GM08714 (cell line): ENCODE data around the gene RNASEH1.

Experiments
- H3K4me3 ChIP-seq: fragments of 200-500 bp; sonication (Bioruptor generic); 2 replicates; pipeline ENCODE4 v1.5.1; 2014; ENCODE audit warnings: mild to moderate bottlenecking, low read length, inconsistent platforms
- ZNF274 ChIP-seq: IDR thresholded peaks from 2 replicates; pipeline ENCODE4 v1.6.1; 2012; ENCODE audit warnings: mild to moderate bottlenecking, low read depth, low read length

The RNASEH1 gene

DNA sequence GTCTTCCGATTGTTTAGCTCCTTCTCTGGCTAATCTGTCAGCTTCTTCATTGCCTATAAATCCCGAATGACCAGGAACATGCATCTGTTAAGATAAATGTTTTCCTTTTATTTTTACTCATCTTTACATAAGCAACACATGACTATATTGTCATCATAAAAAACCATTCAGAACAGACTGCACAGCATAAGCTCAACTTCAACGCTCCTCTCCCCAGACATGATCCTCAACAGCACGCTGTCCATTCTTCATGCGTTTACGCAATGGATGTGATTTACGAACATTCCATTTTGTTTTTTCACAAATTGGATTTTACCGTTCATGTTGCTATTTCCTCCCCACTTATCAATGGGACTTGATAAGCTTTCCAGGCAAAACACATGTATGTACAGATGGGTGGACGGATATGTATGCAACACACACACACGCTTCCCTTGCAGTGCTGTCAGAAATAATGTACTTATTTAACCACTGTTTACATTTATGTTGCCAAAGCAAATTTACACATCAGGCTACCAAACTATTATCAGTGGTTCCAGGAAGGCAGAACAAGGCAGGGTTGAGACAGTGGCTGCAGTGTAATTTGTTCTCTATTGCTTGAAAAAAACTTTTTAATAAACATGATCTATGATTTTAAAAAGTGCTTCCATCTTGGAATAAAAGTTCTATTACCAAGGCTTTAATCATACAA lies 12.2 kb downstream of the RNASEH1 start:
- no peak for TF ChIP-seq ZNF274
- H3K4me3 ChIP-seq: no peak overlapping the region

DNA sequence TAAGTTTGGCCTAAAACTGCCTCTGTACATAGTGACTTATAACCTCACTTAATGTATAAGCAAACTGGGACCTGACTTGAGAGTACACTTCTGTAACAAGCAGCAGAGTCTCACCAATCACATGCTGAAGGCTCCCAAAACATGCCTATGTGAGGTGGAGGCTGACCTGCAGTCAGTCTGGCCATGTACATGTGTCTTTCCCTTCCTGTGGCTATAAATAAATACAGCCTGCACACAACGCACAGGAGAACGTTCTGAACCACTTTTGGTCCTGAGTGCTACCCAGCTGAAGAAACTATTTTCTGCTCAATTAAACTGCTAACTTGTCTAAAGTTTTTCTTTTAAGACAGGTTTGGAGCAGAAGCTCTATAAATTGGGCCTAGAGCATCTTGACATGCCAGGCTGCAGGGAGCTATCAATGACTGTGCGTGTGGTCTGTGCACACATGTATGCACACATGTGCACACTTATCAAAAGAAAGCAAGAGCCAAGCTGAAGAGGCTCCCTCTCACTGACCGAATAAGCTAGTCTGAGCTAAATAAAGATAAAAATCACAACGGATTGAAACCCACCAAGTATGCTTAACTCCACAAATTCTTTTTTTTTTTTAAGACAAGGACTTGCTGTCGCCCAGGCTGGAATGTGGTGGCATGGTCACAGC lies 15.0 kb downstream of the RNASEH1 start:
- H3K4me3 ChIP-seq: no peak overlapping the region
- TF ChIP-seq ZNF274: no peak

DNA sequence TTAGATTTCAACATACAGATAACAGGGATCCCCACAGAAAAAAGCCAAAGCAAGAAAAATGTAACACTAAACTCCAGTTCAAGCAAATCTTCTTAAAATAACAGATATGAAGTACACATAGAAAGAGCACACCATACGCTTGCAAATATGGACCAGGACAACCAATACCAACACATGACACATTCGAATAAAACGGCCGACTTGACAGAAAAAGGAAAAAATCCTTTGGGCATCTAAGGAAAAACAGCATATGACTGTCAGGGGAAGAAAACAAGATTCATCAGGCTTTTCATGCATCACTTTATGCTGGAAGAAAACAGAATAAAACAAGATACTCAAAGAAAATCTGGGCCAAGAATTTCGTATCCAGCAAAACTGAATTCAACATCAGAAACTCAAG lies 16.0 kb downstream of the RNASEH1 start:
- H3K4me3 ChIP-seq: no peak overlapping the region
- TF ChIP-seq ZNF274: no peak

DNA sequence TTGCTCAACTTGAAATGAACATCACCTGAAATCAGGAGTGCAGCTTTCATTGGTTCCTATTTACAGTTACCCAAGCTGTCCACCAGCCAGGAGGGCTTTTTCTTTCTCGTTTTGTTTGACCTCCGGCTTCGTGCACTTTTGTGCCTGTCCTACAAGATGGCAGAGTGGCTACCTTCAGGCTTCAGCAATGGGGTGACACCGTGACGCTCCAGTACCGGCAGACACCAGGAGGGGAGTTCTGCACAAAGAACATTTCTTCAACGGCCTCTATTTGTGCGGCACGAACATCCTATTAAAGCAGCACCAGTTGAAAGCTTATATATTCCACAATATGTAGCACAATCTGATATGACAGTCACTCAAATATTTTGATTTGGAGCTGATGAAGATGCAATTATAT lies 18.3 kb downstream of the RNASEH1 start:
- no peak for TF ChIP-seq ZNF274
- no peak overlapping the region for H3K4me3 ChIP-seq

DNA sequence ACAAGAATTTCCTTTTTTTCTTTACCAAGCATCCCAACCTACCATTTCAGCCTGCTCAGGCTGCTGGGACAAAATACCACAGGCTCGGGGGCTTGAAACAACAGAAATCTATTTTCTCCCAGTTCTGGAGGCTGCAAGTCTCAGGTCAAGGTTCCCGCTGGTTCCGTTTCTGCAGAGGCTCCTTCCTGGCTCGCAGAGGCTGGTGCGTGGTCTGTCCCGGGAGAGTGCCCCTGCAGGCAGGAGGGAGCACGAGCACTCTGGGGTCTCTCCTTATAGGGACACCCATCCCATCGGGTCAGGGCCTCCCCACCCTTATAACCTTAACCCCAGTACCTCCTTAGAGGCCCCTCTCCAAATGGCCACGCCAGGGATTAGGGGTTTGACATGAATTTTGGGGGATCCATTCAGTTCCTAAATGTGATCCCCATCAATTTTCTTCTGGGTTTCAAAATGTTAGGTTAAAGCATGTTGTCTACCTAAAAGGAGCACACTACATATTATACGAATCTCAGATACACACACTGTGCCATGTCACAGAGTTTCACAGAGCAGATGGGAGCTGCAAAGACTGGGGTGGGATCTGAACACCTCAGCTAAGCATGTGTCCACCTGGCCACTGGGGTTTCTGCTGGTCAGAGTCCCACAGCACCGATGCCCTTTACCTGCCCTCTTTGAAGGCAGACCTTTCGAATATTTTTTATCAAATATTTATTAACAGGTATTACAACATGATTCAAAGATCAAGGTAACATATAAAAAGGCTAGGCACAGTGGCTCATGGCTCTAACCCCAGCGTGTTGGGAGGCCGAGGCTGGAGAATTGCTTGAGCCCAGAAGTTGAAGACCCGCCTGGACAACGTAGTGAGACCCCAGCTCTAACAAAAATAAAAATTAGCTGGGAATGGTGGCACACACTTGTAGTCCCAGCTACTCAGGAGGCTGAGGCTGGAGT lies 21.2 kb downstream of the RNASEH1 start:
- TF ChIP-seq ZNF274: no peak
- peak overlapping the region; percentile 48; the same call in 1 of the 2 replicates for H3K4me3 ChIP-seq

DNA sequence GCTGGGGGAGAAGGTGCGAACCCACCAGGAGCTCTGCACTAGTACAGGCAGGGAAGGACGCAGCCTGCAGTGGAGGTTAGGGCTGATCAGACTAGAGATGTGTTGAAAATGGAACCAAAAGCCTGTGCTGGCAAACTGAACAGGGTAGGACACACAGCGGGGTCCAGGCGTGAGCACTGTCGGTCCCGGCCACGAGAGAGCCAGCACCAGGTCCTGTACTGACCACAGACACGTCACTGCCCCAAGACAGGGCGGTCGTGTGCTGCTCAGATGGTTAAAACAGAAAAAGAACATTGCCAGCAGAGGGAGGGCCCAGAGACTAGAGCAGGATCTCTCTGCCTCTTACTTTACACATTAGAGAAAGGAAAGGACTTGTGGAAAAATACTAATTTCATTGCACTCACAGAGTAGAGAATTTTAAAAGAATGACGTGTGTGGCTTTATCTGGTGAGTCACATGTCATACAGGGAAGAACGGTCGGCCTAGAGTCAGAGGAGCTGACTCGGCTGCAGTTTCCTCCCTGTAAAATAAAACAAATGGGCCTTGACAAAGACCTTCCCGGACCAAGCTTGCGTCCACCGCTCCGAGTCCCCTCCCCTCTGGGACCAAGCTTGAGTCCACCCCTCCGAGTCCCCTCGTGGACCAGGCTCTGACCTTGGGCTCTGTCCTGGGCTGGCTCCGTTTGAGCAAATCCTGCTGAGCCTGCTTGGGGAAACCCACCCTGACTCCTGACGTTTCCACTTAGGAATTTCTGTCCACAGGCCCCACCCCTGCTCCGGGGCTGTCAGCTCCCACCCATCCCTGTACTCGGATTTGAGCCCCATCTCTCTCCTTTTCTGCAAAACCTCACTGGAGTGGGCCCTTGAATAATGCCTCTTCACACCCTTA lies 22.1 kb downstream of the RNASEH1 start:
- TF ChIP-seq ZNF274: no peak
- peak overlapping the region; percentile 48; the same call in 1 of the 2 replicates for H3K4me3 ChIP-seq

DNA sequence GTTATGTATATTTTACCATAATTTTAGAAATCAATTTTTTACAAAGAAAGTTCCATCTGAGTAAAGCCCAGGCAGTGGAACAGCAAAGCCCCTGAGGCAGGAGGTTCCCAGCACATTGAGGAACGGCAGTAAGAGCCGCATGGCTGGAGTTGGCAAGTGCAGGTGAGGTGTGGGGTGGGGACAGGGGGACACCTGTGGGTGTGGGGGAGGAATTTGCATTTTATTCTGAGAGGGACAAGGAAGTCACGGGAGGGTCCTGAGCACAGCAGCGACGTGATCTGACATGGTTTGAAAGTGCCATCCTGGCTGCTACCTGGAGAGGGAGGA lies 22.7 kb downstream of the RNASEH1 start:
- no peak overlapping the region for H3K4me3 ChIP-seq
- TF ChIP-seq ZNF274: no peak

DNA sequence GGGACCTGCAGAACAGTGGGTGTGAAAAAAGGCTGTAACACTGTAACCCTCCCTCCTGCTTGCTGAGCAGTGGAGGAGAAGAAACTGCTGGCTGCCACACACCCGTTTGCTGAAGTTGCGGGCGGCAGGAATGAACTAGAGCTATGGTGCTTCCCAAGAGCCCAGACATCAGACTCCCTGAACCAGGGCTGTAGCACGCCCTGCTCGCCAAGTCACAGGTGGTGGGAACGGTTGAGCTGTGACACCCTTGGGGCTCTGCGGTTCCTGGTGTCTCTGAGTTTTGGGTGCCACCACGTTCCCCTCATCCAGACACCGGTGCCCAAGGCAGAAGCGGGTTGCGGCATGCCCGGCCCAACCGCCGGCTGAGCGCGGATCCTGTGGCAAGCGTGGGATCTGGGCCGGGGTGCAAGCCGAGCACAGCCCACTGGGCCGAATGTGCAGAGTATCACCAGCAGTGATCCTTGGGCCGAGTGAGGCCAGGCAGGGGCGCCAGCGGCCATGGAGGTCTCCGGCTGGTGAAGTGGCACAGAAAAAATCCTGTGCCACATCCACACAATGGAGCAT lies 23.8 kb downstream of the RNASEH1 start:
- no peak overlapping the region for H3K4me3 ChIP-seq
- TF ChIP-seq ZNF274: no peak

DNA sequence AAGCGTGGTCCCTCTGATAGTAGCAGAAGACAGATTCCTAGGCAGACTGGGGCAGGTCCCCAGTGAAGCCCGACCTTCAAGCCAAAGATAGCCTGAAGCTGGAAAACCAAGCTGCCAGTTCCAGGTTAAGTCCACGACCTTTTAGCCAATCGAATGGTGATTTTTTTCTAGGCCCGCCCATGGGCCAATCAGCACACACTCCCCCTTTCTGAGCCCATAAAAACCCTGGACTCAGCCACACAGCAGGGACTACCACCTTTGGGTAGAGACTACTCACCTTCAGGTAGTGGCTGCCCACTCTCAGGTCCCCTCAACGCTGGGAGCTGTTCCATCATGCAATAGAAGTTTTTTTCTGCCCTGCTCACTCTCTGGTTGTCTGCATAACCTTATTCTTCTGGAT lies 24.3 kb downstream of the RNASEH1 start:
- TF ChIP-seq ZNF274: no peak

DNA sequence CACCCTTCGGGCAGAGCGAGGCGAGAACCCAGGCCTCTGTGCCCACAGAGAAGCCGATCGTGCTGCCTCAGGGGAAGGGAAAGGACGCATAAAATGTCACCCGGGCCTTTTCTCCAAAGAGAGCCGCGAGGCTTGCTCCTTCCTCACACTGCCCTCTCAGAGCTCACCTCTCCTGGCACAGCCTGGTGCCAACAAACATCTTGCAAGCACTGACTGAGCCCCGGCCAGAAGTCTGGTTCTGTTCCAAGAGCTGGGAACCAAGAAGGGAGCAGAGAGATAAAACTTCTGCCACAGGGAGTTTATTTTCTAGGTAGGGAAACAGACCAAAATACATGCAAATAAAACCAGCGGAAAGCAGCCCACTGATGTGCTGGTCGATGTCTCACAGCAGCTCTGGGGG lies 25.2 kb downstream of the RNASEH1 start:
- no peak overlapping the region for H3K4me3 ChIP-seq
- no peak for TF ChIP-seq ZNF274

More for the DNA sequence above, 24.3 kb downstream of the RNASEH1 start:
- H3K4me3 ChIP-seq: no peak overlapping the region

DNA sequence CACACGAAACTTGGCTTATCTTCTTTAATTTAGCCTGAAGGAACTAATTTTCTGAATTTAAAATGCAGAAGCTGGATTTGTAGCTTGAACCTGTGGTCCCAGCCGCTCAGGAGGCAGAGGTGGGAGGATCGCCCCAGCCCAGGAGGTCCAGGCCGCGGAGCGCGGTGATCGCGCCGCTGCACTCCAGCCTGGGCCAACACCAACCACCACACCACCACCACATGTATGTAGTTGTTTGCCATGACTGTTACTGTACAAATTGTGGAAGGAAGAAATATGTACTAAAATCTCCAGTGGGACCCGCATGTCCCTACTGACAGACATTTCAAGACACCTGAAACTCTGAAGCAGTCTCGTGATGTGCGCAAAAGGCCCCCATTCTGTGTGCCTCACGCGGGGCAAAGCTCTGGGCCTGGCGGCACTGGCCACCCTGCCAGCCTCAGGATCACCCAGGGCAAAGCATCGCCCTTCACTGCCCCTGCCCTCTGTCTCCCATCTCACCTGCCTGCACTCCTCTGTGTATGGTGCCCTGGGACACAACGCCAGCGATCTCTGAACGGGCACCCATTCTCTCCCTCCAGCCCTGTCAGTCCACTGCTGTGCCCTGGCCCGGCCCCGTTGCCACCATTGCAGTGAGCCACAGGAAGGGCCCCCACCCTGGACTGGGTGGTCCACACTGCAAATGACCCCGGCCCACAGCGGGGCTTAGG lies 28.7 kb downstream of the RNASEH1 start:
- TF ChIP-seq ZNF274: no peak
- no peak overlapping the region for H3K4me3 ChIP-seq

DNA sequence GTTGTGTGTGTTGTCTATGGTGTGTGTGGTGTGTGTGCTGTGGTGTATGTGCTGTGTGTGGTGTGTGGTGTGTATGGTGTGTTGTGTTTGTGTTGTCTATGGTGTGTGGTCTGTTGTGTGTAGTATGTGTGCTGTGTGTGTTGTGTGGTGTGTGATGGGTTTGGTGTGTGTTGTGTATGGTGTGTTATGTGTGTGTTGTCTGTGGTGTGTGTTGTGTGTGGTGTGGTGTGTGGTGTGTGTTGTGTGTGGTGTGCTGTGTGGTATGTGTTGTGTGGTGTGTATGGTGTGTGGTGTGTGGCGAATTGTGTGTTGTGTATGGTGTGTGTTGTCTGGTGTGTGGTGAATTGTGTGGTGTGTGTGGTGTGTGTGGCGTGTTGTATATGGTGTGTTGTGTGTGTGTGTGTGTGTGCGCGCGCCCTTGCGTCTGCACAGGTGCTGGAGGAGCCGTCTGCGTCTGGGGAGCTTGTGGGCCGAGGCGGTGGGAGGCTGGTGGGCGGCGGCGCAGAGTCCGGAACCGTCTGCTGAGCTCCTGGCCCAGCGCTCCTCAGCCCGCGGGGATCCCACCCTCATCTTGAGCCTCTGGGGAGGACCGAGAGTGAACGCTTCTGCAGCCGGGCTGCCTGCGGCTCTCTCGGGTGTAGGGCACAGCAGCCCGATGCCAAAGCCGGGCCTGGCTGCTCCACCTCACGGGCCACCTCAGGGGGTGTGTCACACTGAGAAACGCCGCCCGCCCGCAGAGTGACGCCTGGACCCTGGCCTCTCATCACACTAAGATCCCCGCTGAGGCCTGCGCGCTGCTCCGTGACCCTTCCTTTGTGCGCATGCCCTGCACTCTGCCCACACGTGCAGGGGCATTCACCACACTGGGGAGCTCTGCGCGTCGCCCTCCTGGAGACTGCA lies 30.0 kb downstream of the RNASEH1 start:
- no peak for TF ChIP-seq ZNF274
- no peak overlapping the region for H3K4me3 ChIP-seq
